ENCODE data around the gene COMP. TPM values are rescaled to one million over a fixed set of nuclear protein-coding genes. Genes with fewer than 3 reads are reported as not detected.
"Not testable (repeated sequence)": the region's sequence is repeated elsewhere in the genome, so short reads cannot be mapped to it uniquely, and the experiment has no call there.

COMP gene
- polyA plus RNA-seq, 1 of the 3 experiments (the other 2 are of a cell fraction), result 0.26 TPM

DNA sequence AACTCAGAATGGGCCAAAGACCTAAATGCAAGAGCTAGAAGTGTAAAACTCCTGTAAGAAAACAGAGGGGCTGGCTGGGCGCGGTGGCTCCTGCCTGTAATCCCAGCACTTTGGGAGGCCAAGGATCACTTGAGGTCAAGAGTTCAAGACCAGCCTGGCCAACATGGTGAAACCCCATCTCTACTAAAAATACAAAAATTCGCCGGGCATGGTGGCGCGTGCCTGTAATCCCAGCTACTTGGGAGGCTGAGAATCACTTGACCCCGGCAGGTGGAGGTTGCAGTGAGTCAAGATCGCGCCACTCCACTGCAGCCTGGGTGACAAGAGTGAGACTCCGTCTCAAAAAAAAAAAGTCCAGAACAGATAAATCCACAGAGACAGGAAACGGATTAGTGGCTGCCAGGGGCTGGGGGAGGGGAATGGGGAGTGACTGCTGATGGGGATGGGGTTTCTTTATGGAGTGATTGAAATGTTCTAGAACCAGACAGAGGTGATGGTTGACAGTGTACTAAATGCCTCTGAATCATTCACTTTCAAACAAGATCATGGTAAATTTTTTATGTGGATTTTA lies 57.3 kb downstream of the COMP start:
- H3F3A ChIP-seq (replicated peaks; ENCODE audit: insufficient read depth); H3K4me3 ChIP-seq (ENCODE audit: low read depth in 2 of 2, low read length in 1 of 2); H3K9me2 ChIP-seq; H3K36me3 ChIP-seq (replicated peaks in 1 of 2; ENCODE audit: control insufficient read depth in 1 of 2, insufficient read depth in 2 of 2, low read length in 1 of 2); H2AFZ ChIP-seq (ENCODE audit: low read depth); H3K79me2 ChIP-seq (ENCODE audit: insufficient read depth); H3K9me3 ChIP-seq; H3K9ac ChIP-seq; H4K20me1 ChIP-seq (ENCODE audit: insufficient read depth); DNase-seq; H3K4me2 ChIP-seq; H3K27me3 ChIP-seq (ENCODE audit: insufficient read depth): not testable (repeated sequence)
- Histone ChIP-seq H3K4me1 (ENCODE audit: control insufficient read depth in 1 of 2, insufficient read depth in 2 of 2, low read depth in 1 of 2, low read length in 1 of 2) (peaks cover 0 to 63% of the 10 kb centered on the region in 2 experiments; a peak in 2 of 4 replicates), H3K27ac (ENCODE audit: low read depth in 2 of 2, low read length in 1 of 2) (peak overlapping the region in 1 of 2 experiments; percentile 70; a peak in 2 of 4 replicates)
- ChIA-PET CTCF (interaction anchor here (0.6 to 2.7 kb wide), 7 partner anchors 9 to 143 kb away, joined by 3 to 9 read pairs (median 3); no protein-coding TSS in a partner anchor), POLR2A (interaction anchor here (1.6 kb wide), 1 partner anchor 51 kb away, joined by 3 read pairs; no protein-coding TSS in a partner anchor)
- WGBS (ENCODE audit: low lambda C conversion rate), result 94% methylated on average over 11 of the region's 11 CpGs

DNA sequence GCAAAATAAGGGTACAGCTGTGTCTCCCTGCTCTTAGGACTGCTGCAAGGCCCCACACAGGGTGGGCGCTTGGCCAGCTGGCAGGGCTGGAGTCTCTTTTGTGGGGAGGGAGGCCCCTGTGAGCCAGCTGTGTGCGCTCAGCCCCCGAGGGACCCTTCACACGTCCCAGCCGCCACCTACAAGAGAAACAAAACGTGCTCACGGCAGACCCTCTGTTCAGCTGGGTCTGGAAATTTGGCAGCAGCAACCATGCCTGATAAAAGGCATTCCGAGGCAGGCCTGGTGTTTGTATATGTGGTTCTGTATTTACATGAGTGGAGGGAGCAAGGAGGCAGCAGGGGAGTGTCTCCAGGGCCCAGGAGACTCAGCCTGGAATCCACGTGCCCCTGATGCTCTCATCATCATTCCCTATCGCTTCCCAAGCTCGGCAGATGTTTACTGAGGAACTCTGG lies 57.9 kb downstream of the COMP start:
- 63% methylated on average over 10 of the region's 11 CpGs for WGBS (ENCODE audit: low lambda C conversion rate)

More for the DNA sequence above, 57.9 kb downstream of the COMP start:
- peaks cover 0 to 63% of the 10 kb centered on the region in 2 experiments; a peak in 2 of 4 replicates for H3K4me1 ChIP-seq (ENCODE audit: control insufficient read depth in 1 of 2, insufficient read depth in 2 of 2, low read depth in 1 of 2, low read length in 1 of 2)
- POLR2A ChIA-PET, result interaction anchor here (0.8 kb wide), 1 partner anchor 144 kb away, joined by 3 read pairs; the partner anchor contains the start of gene REX1BD
- H3K79me2 ChIP-seq (ENCODE audit: insufficient read depth), result no peaks in the 10 kb centered on the region
- no peaks in the 10 kb centered on the region for H3F3A ChIP-seq (replicated peaks; ENCODE audit: insufficient read depth)
- no peaks in the 10 kb centered on the region for H3K9me2 ChIP-seq
- no peak overlapping the region for H3K4me2 ChIP-seq
- CTCF ChIA-PET, result interaction anchor here (0.6 to 2.7 kb wide), 7 partner anchors 10 to 143 kb away, joined by 3 to 9 read pairs (median 3); no protein-coding TSS in a partner anchor
- no peak overlapping the region for H3K9ac ChIP-seq
- peak; percentile 19; the same call in 1 of the 2 replicates for TF ChIP-seq SMC3 (IDR thresholded peaks at IDR 0.05; ENCODE audit: low read depth, low read length)
- TF ChIP-seq RCOR1 (IDR thresholded peaks at IDR 0.05; ENCODE audit: low read length), result peak; percentile 96
- TF ChIP-seq MXI1 (IDR thresholded peaks at IDR 0.05; ENCODE audit: low read depth, low read length), result peak; percentile 91
- peak in 1 of 2 experiments; percentile 81; a peak in 2 of 4 replicates for TF ChIP-seq EP300 (IDR thresholded peaks at IDR 0.05; ENCODE audit: borderline replicate concordance in 1 of 2, low read depth in 1 of 2, low read length in 1 of 2)
- no peak for TF ChIP-seq FOXM1 (IDR thresholded peaks at IDR 0.05; ENCODE audit: low read depth)
- peak; percentile 34 for TF ChIP-seq RAD21 (IDR thresholded peaks at IDR 0.05; ENCODE audit: low read length)
- no peak for TF ChIP-seq SIN3A (IDR thresholded peaks at IDR 0.05; ENCODE audit: borderline replicate concordance, low read depth, low read length)
- peak; percentile 34 for TF ChIP-seq CHD2 (IDR thresholded peaks at IDR 0.05; ENCODE audit: low read length, partially characterized antibody)
- peak; percentile 68 for TF ChIP-seq GATA2 (CRISPR knock-in tag; IDR thresholded peaks at IDR 0.05)
- TF ChIP-seq, protein P1, sequence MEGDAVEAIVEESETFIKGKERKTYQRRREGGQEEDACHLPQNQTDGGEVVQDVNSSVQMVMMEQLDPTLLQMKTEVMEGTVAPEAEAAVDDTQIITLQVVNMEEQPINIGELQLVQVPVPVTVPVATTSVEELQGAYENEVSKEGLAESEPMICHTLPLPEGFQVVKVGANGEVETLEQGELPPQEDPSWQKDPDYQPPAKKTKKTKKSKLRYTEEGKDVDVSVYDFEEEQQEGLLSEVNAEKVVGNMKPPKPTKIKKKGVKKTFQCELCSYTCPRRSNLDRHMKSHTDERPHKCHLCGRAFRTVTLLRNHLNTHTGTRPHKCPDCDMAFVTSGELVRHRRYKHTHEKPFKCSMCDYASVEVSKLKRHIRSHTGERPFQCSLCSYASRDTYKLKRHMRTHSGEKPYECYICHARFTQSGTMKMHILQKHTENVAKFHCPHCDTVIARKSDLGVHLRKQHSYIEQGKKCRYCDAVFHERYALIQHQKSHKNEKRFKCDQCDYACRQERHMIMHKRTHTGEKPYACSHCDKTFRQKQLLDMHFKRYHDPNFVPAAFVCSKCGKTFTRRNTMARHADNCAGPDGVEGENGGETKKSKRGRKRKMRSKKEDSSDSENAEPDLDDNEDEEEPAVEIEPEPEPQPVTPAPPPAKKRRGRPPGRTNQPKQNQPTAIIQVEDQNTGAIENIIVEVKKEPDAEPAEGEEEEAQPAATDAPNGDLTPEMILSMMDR (IDR thresholded peaks at IDR 0.05), result no peak
- H3K9me3 ChIP-seq, result no peaks in the 10 kb centered on the region
- no peak overlapping the region for H2AFZ ChIP-seq (ENCODE audit: low read depth)
- H3K4me3 ChIP-seq (ENCODE audit: low read depth in 2 of 2, low read length in 1 of 2), result no peak overlapping the region
- no peaks in the 10 kb centered on the region for H3K27me3 ChIP-seq (ENCODE audit: insufficient read depth)
- H4K20me1 ChIP-seq (ENCODE audit: insufficient read depth), result peaks cover 2% of the 10 kb centered on the region; the same call in 1 of the 2 replicates
- no peaks in the 10 kb centered on the region for H3K36me3 ChIP-seq (replicated peaks in 1 of 2; ENCODE audit: control insufficient read depth in 1 of 2, insufficient read depth in 2 of 2, low read length in 1 of 2)
- peak overlapping the region in 1 of 2 experiments; percentile 70; a peak in 2 of 4 replicates for H3K27ac ChIP-seq (ENCODE audit: low read depth in 2 of 2, low read length in 1 of 2)
- peak; percentile 84 for DNase-seq

Other genes with a start within 250 kb of the COMP start
- gene FKBP8, start 247.7 kb downstream of the COMP start, polyA plus RNA-seq (2012; rRNA removed), result 227 and 273 TPM in 2 replicates
- gene KXD1, start 233.4 kb downstream of the COMP start, polyA plus RNA-seq (2012; rRNA removed), result 151 and 165 TPM in 2 replicates
- 2,690 and 3,026 TPM in 2 replicates for gene UBA52, start 219.4 kb downstream of the COMP start, polyA plus RNA-seq (2012; rRNA removed)
- gene REX1BD, start 202.5 kb downstream of the COMP start, polyA plus RNA-seq (2012; rRNA removed), result 109 and 159 TPM in 2 replicates
- gene CRLF1, start 184.5 kb downstream of the COMP start, polyA plus RNA-seq (2012; rRNA removed), result 0.71 and 0.84 TPM in 2 replicates
- gene TMEM59L, start 178.4 kb downstream of the COMP start, polyA plus RNA-seq (2012; rRNA removed), result 5.8 and 9.6 TPM in 2 replicates
- gene KLHL26, start 154.3 kb downstream of the COMP start, polyA plus RNA-seq (2012; rRNA removed), result 1.9 and 4.6 TPM in 2 replicates
- gene CRTC1, start 107.6 kb downstream of the COMP start, polyA plus RNA-seq (2012; rRNA removed), result 2.2 and 5.0 TPM in 2 replicates
- 20.3 and 33.3 TPM in 2 replicates for gene UPF1, start 40.7 kb upstream of the COMP start, polyA plus RNA-seq (2012; rRNA removed)
- gene CERS1, start 104.9 kb upstream of the COMP start, polyA plus RNA-seq (2012; rRNA removed), result 5.4 and 7.3 TPM in 2 replicates
- gene COPE, start 128.1 kb upstream of the COMP start, polyA plus RNA-seq (2012; rRNA removed), result 412 and 450 TPM in 2 replicates
- 81.7 and 86.8 TPM in 2 replicates for gene DDX49, start 128.4 kb upstream of the COMP start, polyA plus RNA-seq (2012; rRNA removed)
- gene HOMER3, start 149.9 kb upstream of the COMP start, polyA plus RNA-seq (2012; rRNA removed), result 81.0 and 83.0 TPM in 2 replicates
- 56.3 and 74.9 TPM in 2 replicates for gene SUGP2, start 242.2 kb upstream of the COMP start, polyA plus RNA-seq (2012; rRNA removed)
- 32.2 and 34.7 TPM in 2 replicates for gene ARMC6, start 242.3 kb upstream of the COMP start, polyA plus RNA-seq (2012; rRNA removed)

Measured in SK-N-SH (cell line).